GM12878 (cell line): ENCODE measurements around the gene JAG2. TPM values are rescaled to one million over a fixed set of nuclear protein-coding genes. Genes with fewer than 3 reads are reported as not detected.

ENCODE experiments used
- ATAC-seq: fragments of 200-7000 bp; cut with Tn5 transposase; 3 replicates; pipeline ENCODE4 v1.9.1; 2020; ENCODE audit warnings: mild to moderate bottlenecking, moderate library complexity
- BruUV-seq: library from RNA; stranded (reverse); fragments of 400-500 nt; replicated peaks from 2 replicates; lab custom pipeline; 2021; lab: Mats Ljungman, UMichigan
- CTCF ChIA-PET: fragments of 300-600 bp; sonication (Branson Sonifier 250); formaldehyde crosslinking; extraction: SDS; loops from one replicate; lab custom pipeline; 2021; ENCODE audit warnings: inconsistent platforms; lab: Yijun Ruan, JAX
- POLR2A ChIA-PET: fragments of 350-600 bp; formaldehyde crosslinking; extraction: SDS; loops from one replicate; lab custom pipeline; 2021; ENCODE audit warnings: inconsistent platforms; lab: Charles Lee
- RAD21 ChIA-PET: fragments of 300-600 bp; sonication (Branson Sonifier 250); formaldehyde crosslinking; loops from one replicate; lab custom pipeline; 2023; ENCODE audit warnings: antibody characterized with exemption; ENCODE audit not compliant: unreplicated experiment; lab: Charles Lee
- SMC1A ChIA-PET: fragments of 300-600 bp; sonication (Branson Sonifier 250); formaldehyde crosslinking; loops from one replicate; lab custom pipeline; 2023; ENCODE audit not compliant: unreplicated experiment, uncharacterized antibody; lab: Charles Lee
- DNase-seq: peaks from one replicate; pipeline ENCODE4 v3.0.0-alpha.2; 2011; ENCODE audit warnings: low read depth, low spot score
- FAIRE-seq: peaks from 3 replicates; lab custom pipeline; 2011; peaks lifted over from hg19 to GRCh38; lab: Jason Lieb, UNC
- H2AFZ ChIP-seq: 2 replicates; pipeline ENCODE4 v1.6.0; 2011; ENCODE audit warnings: low read depth, low read length, control low read depth; ENCODE audit not compliant: control insufficient read depth
- H3K27ac ChIP-seq: 2 replicates; pipeline ENCODE4 v1.5.1; 2011; ENCODE audit warnings: control low read depth; ENCODE audit not compliant: control insufficient read depth, insufficient read depth
- H3K27me3 ChIP-seq, 2 experiments: replicated peaks in 1 of 2; 2 replicates each; pipeline versions ENCODE4 v1.6.0 to v1.6.1; 2011; ENCODE audit warnings: low read length in 1 of 2; ENCODE audit not compliant: control insufficient read depth in 2 of 2, insufficient read depth in 2 of 2
- H3K36me3 ChIP-seq, 2 experiments: 2 replicates each; pipeline ENCODE4 v1.5.1; 2011; ENCODE audit warnings: low read length in 1 of 2; ENCODE audit not compliant: control insufficient read depth in 2 of 2, insufficient read depth in 2 of 2
- H3K4me1 ChIP-seq: 2 replicates; pipeline ENCODE4 v1.6.1; 2011; ENCODE audit warnings: mild to moderate bottlenecking, low read length, moderate library complexity, mixed read lengths; ENCODE audit not compliant: control insufficient read depth, insufficient read depth
- H3K4me2 ChIP-seq: 2 replicates; pipeline ENCODE4 v1.6.0; 2011; ENCODE audit warnings: control low read depth; ENCODE audit not compliant: control insufficient read depth, insufficient read depth
- H3K4me3 ChIP-seq: fragments of 200-600 bp; sonication (generic); 2 replicates; pipeline ENCODE4 v1.5.1; 2016
- H3K79me2 ChIP-seq: 2 replicates; pipeline ENCODE4 v1.6.0; 2011; ENCODE audit warnings: low read length; ENCODE audit not compliant: control insufficient read depth, insufficient read depth
- H3K9ac ChIP-seq: 2 replicates; pipeline ENCODE4 v1.8.0; 2011; ENCODE audit warnings: low read length, control low read depth, mixed read lengths; ENCODE audit not compliant: control insufficient read depth, insufficient read depth
- H3K9me3 ChIP-seq: replicated peaks from 3 replicates; pipeline ENCODE4 v1.5.1; 2011; ENCODE audit warnings: mild to moderate bottlenecking, low read length; ENCODE audit not compliant: control insufficient read depth, insufficient read depth
- H4K20me1 ChIP-seq: 2 replicates; pipeline ENCODE4 v1.6.0; 2011; ENCODE audit not compliant: control insufficient read depth, insufficient read depth
- BHLHE40 ChIP-seq, 2 experiments: fragments of 450-650 bp in 1 of 2; IDR thresholded peaks; 2 replicates each; pipeline ENCODE4 v1.6.1; 2011 to 2017; ENCODE audit warnings: low read depth in 2 of 2, borderline replicate concordance in 1 of 2, improper control_type of control experiment in 1 of 2, low read length in 1 of 2, mild to moderate bottlenecking in 1 of 2
- CBX3 ChIP-seq: fragments of 200-600 bp; sonication (generic); IDR thresholded peaks from 2 replicates; pipeline ENCODE4 v1.6.1; 2016; ENCODE audit warnings: low read depth, borderline replicate concordance
- CREM ChIP-seq: IDR thresholded peaks from 2 replicates; pipeline ENCODE4 v1.6.1; 2014; ENCODE audit warnings: antibody characterized with exemption, low read depth
- EED ChIP-seq: sonication (generic); IDR thresholded peaks from 2 replicates; pipeline ENCODE4 v1.6.1; 2016; ENCODE audit warnings: antibody characterized with exemption, low read depth
- NRF1 ChIP-seq: conservative IDR thresholded peaks from 2 replicates; pipeline ENCODE4 v1.6.1; 2011; ENCODE audit warnings: mild to moderate bottlenecking, low read depth, low read length, improper control_type of control experiment
- PAX5 ChIP-seq: IDR thresholded peaks from 2 replicates; pipeline ENCODE4 v1.6.1; 2011; ENCODE audit warnings: low read depth, low read length, borderline replicate concordance
- RFX5 ChIP-seq: IDR thresholded peaks from 2 replicates; pipeline ENCODE4 v1.6.1; 2011; ENCODE audit warnings: low read depth, low read length, improper control_type of control experiment
- RUNX3 ChIP-seq: IDR thresholded peaks from 2 replicates; pipeline ENCODE4 v1.6.1; 2012; ENCODE audit warnings: low read length, inconsistent platforms
- ZNF217 ChIP-seq: fragments of 450-650 bp; IDR thresholded peaks from 2 replicates; pipeline ENCODE4 v1.6.1; 2017; ENCODE audit warnings: antibody characterized with exemption, mild to moderate bottlenecking
- WGBS: methylation state at CpG from one replicate; pipeline ENCODE4 v1.1.6; 2016; ENCODE audit warnings: low lambda C conversion rate; ENCODE audit not compliant: insufficient replicate concordance, insufficient coverage; ENCODE audit errors: missing lambda C conversion rate; 5-methylcytosine and 5-hydroxymethylcytosine counted together
- in situ Hi-C: fragments of 300-500 bp; cut with MboI; formaldehyde crosslinking; loops from 9 replicates; pipeline ENCODE4 v1.14.3; 2018; ENCODE audit warnings: mixed read lengths
- intact Hi-C: fragments of 100-400 bp; cut with micrococcal nuclease; formaldehyde crosslinking; loops from one replicate; pipeline ENCODE4 v1.14.2; 2022; ENCODE audit not compliant: unreplicated experiment
- polyA plus RNA-seq, 11 experiments: library from polyadenylated mRNA; depleted of rRNA in 4 of 11; unstranded in 6 of 11; stranded (reverse) in 5 of 11; fragments of >200 nt; fragmentation: Nextera tagmentation in 4 of 11; fragmentation: Illumina TruSeq in 1 of 11; extraction: Ambion mirVana in 4 of 11; extraction: Trizol in 1 of 11; gene quantifications; 1 replicate in 1 of 11; 2 replicates in 10 of 11; pipeline versions ENCODE4 v1.2.1 to v1.2.3, GENCODE V29; 2011 to 2016; ENCODE audit warnings: inconsistent platforms in 2 of 11, missing spikeins in 2 of 11, low read depth in 1 of 11
- total RNA-seq, 4 experiments: library from RNA; depleted of rRNA in 3 of 4; stranded (reverse); fragments of >200 nt in 3 of 4; fragmentation: Illumina TruSeq in 1 of 4; extraction: Trizol in 1 of 4; gene quantifications; 2 replicates each; pipeline versions ENCODE4 v1.2.1 to v1.2.3, GENCODE V29; 2013 to 2021
- TF ChIP-seq, protein P1 (sequence below): fragments of 450-650 bp; IDR thresholded peaks from 2 replicates; pipeline ENCODE4 v1.6.1; 2017; ENCODE audit warnings: borderline replicate concordance
- TF ChIP-seq, protein P2 (sequence below): fragments of 450-650 bp; IDR thresholded peaks from 2 replicates; pipeline ENCODE4 v1.6.1; 2016; ENCODE audit warnings: mild to moderate bottlenecking, moderate library complexity, borderline replicate concordance

JAG2 gene
- total and polyA plus RNA-seq, 10 of the 15 experiments (the other 5 are each of a cell fraction or from before 2014, with no cell fraction given): 0.04 to 0.14 (median 0.06) TPM; not detected in 5

DNA sequence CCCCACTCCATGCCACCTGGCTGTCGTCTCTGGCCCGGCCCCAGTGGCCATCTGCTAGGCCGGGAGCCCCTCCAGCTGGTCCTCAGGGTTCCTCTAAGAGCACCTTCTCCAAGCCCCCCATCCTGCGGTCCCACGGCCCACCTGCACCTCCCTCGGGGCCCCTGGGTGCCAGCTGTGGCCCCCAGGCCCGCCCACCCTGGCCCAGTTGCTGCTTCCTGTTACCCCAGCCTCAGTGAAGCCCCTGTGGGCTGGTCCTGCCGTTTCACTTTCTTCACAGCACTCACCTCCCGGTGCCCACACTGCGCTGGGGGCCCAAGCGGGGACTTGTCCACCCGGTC, 40.1 kb upstream of the JAG2 start:
- POLR2A ChIA-PET: no interaction called here
- DNase-seq (no peak), ATAC-seq (no peak), FAIRE-seq (no peak)
- no peak overlapping the region for H3K27ac ChIP-seq
- H3K36me3 ChIP-seq: peaks cover 0 to 9% of the 10 kb centered on the region in 2 experiments; a peak in 2 of 4 replicates
- H3K27me3 ChIP-seq: no peaks in the 10 kb centered on the region
- WGBS: 56% methylated on average over 11 of the region's 12 CpGs
- intact Hi-C loops: no loop called here
- no TSS peak for BruUV-seq
- SMC1A ChIA-PET: no interaction called here
- H3K4me3 ChIP-seq: no peak overlapping the region
- no peaks in the 10 kb centered on the region for H3K79me2 ChIP-seq
- H3K4me2 ChIP-seq: no peak overlapping the region
- H4K20me1 ChIP-seq: no peaks in the 10 kb centered on the region
- H2AFZ ChIP-seq: no peak overlapping the region
- TF ChIP-seq, protein P1, sequence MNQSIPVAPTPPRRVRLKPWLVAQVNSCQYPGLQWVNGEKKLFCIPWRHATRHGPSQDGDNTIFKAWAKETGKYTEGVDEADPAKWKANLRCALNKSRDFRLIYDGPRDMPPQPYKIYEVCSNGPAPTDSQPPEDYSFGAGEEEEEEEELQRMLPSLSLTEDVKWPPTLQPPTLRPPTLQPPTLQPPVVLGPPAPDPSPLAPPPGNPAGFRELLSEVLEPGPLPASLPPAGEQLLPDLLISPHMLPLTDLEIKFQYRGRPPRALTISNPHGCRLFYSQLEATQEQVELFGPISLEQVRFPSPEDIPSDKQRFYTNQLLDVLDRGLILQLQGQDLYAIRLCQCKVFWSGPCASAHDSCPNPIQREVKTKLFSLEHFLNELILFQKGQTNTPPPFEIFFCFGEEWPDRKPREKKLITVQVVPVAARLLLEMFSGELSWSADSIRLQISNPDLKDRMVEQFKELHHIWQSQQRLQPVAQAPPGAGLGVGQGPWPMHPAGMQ: no peak
- TF ChIP-seq PAX5 (no peak), CREM (no peak), RFX5 (no peak), ZNF217 (no peak), NRF1 (no peak), EED (no peak), RUNX3 (no peak), BHLHE40 (IDR thresholded peaks at IDR 0.05; ENCODE audit: borderline replicate concordance in 1 of 2, low read depth in 2 of 2, low read length in 1 of 2) (no peak), CBX3 (no peak)
- TF ChIP-seq, protein P2, sequence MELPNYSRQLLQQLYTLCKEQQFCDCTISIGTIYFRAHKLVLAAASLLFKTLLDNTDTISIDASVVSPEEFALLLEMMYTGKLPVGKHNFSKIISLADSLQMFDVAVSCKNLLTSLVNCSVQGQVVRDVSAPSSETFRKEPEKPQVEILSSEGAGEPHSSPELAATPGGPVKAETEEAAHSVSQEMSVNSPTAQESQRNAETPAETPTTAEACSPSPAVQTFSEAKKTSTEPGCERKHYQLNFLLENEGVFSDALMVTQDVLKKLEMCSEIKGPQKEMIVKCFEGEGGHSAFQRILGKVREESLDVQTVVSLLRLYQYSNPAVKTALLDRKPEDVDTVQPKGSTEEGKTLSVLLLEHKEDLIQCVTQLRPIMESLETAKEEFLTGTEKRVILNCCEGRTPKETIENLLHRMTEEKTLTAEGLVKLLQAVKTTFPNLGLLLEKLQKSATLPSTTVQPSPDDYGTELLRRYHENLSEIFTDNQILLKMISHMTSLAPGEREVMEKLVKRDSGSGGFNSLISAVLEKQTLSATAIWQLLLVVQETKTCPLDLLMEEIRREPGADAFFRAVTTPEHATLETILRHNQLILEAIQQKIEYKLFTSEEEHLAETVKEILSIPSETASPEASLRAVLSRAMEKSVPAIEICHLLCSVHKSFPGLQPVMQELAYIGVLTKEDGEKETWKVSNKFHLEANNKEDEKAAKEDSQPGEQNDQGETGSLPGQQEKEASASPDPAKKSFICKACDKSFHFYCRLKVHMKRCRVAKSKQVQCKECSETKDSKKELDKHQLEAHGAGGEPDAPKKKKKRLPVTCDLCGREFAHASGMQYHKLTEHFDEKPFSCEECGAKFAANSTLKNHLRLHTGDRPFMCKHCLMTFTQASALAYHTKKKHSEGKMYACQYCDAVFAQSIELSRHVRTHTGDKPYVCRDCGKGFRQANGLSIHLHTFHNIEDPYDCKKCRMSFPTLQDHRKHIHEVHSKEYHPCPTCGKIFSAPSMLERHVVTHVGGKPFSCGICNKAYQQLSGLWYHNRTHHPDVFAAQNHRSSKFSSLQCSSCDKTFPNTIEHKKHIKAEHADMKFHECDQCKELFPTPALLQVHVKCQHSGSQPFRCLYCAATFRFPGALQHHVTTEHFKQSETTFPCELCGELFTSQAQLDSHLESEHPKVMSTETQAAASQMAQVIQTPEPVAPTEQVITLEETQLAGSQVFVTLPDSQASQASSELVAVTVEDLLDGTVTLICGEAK: no peak
- no peak overlapping the region for H3K9ac ChIP-seq
- RAD21 ChIA-PET: no interaction called here
- in situ Hi-C loops: no loop called here
- H3K4me1 ChIP-seq: no peaks in the 10 kb centered on the region
- CTCF ChIA-PET: no interaction called here
- H3K9me3 ChIP-seq: no peaks in the 10 kb centered on the region
